Stimulated activated CD8-positive, alpha-beta memory T cell treated with anti-CD3 and anti-CD28 coated beads, Interleukin-2, amount 100 ng/mL, for 48 hours (primary cell): Measurements from ENCODE around the gene RIMS1.
"Not testable (repeated sequence)": the region's sequence is repeated elsewhere in the genome, so short reads cannot be mapped to it uniquely, and the experiment has no call there.

Experiments used
- DNase-seq, 2 donors: peaks; one replicate each; pipeline ENCODE4 v3.0.0-alpha.2; 2020; ENCODE audit warnings: low read depth in 2 of 2

Gene RIMS1

GRCh38 chr6:71982389-71982788 lies 96.0 kb downstream of the RIMS1 start:
- DNase-seq: no peak

- DNase-seq: no peak
These were observed 96.8 kb downstream of the RIMS1 start for GRCh38 chr6:71983131-71983530.

- DNase-seq: no peak
These were observed 108.4 kb downstream of the RIMS1 start for GRCh38 chr6:71994705-71995271.

- no peak for DNase-seq
These were observed 111.0 kb downstream of the RIMS1 start for GRCh38 chr6:71997341-71997740.

- DNase-seq: no peak
These were observed 116.1 kb downstream of the RIMS1 start for GRCh38 chr6:72002415-72002814.

GRCh38 chr6:72006591-72006990 lies 120.2 kb downstream of the RIMS1 start:
- DNase-seq: not testable (repeated sequence)

GRCh38 chr6:72022830-72023229 lies 136.5 kb downstream of the RIMS1 start:
- DNase-seq: no peak

GRCh38 chr6:72031471-72031870 lies 145.1 kb downstream of the RIMS1 start:
- DNase-seq: no peak

- DNase-seq: no peak
These were observed 145.7 kb downstream of the RIMS1 start for GRCh38 chr6:72032086-72032485.

GRCh38 chr6:72035486-72035885 lies 149.1 kb downstream of the RIMS1 start:
- no peak for DNase-seq

GRCh38 chr6:72035966-72036365 lies 149.6 kb downstream of the RIMS1 start:
- no peak for DNase-seq

GRCh38 chr6:72037006-72037405 lies 150.7 kb downstream of the RIMS1 start:
- no peak for DNase-seq

GRCh38 chr6:72040111-72040510 lies 153.8 kb downstream of the RIMS1 start:
- no peak for DNase-seq

- no peak for DNase-seq
These were observed 155.7 kb downstream of the RIMS1 start for GRCh38 chr6:72042088-72042487.

- DNase-seq: no peak
These were observed 161.7 kb downstream of the RIMS1 start for GRCh38 chr6:72048080-72048479.

- no peak for DNase-seq
These were observed 163.0 kb downstream of the RIMS1 start for GRCh38 chr6:72049376-72049775.

- DNase-seq: no peak
These were observed 174.9 kb downstream of the RIMS1 start for GRCh38 chr6:72061286-72061685.

GRCh38 chr6:72064399-72064975 lies 178.1 kb downstream of the RIMS1 start:
- no peak for DNase-seq

- no peak for DNase-seq
These were observed 191.7 kb downstream of the RIMS1 start for GRCh38 chr6:72078096-72078495.

- DNase-seq: no peak
These were observed 194.1 kb downstream of the RIMS1 start for GRCh38 chr6:72080260-72080941.

GRCh38 chr6:72081871-72082270 lies 195.5 kb downstream of the RIMS1 start:
- no peak for DNase-seq

GRCh38 chr6:72083976-72084375 lies 197.6 kb downstream of the RIMS1 start:
- DNase-seq: no peak

GRCh38 chr6:72084992-72085569 lies 198.7 kb downstream of the RIMS1 start:
- no peak for DNase-seq
